ENCODE measurements around the gene SMIM35.
A peak's percentile ranks its signal among the peaks of the same experiment; 100 is the strongest.

SMIM35 gene

GRCh38 chr11:117973503-117973860 is 113.3 kb downstream of the SMIM35 start:
- H3K4me3 ChIP-seq (ENCODE audit: low read length): no peak overlapping the region
- TF ChIP-seq CTCF (IDR thresholded peaks at IDR 0.05; ENCODE audit: insufficient read depth, low read depth, low read length, missing control alignments): no peak

GRCh38 chr11:117972629-117973502 is 113.9 kb downstream of the SMIM35 start:
- H3K4me3 ChIP-seq (ENCODE audit: low read length): no peak overlapping the region
- no peak for DNase-seq (ENCODE audit: low read depth)
- TF ChIP-seq CTCF (IDR thresholded peaks at IDR 0.05; ENCODE audit: insufficient read depth, low read depth, low read length, missing control alignments): no peak

More at GRCh38 chr11:117973503-117973860, 113.3 kb downstream of the SMIM35 start:
- no peak for DNase-seq (ENCODE audit: low read depth)

GRCh38 chr11:117972044-117972443 is 114.7 kb downstream of the SMIM35 start:
- no peak for TF ChIP-seq CTCF (IDR thresholded peaks at IDR 0.05; ENCODE audit: insufficient read depth, low read depth, low read length, missing control alignments)
- DNase-seq (ENCODE audit: low read depth): no peak
- H3K4me3 ChIP-seq (ENCODE audit: low read length): no peak overlapping the region

GRCh38 chr11:117970400-117971024 is 116.3 kb downstream of the SMIM35 start:
- no peak for TF ChIP-seq CTCF (IDR thresholded peaks at IDR 0.05; ENCODE audit: insufficient read depth, low read depth, low read length, missing control alignments)
- peak; percentile 62 for DNase-seq (ENCODE audit: low read depth)
- H3K4me3 ChIP-seq (ENCODE audit: low read length): no peak overlapping the region

GRCh38 chr11:117969160-117969991 is 117.4 kb downstream of the SMIM35 start:
- no peak overlapping the region for H3K4me3 ChIP-seq (ENCODE audit: low read length)
- no peak for DNase-seq (ENCODE audit: low read depth)
- no peak for TF ChIP-seq CTCF (IDR thresholded peaks at IDR 0.05; ENCODE audit: insufficient read depth, low read depth, low read length, missing control alignments)

- no peak for DNase-seq (ENCODE audit: low read depth)
- no peak overlapping the region for H3K4me3 ChIP-seq (ENCODE audit: low read length)
- TF ChIP-seq CTCF (IDR thresholded peaks at IDR 0.05; ENCODE audit: insufficient read depth, low read depth, low read length, missing control alignments): no peak
These were observed 119.9 kb downstream of the SMIM35 start for GRCh38 chr11:117966908-117967307.

Measured in epithelial cell of esophagus (primary cell).